ENCODE measurements around the gene ARMC7.
"Not testable (repeated sequence)": the region's sequence is repeated elsewhere in the genome, so short reads cannot be mapped to it uniquely, and the experiment has no call there.

Gene ARMC7

DNA sequence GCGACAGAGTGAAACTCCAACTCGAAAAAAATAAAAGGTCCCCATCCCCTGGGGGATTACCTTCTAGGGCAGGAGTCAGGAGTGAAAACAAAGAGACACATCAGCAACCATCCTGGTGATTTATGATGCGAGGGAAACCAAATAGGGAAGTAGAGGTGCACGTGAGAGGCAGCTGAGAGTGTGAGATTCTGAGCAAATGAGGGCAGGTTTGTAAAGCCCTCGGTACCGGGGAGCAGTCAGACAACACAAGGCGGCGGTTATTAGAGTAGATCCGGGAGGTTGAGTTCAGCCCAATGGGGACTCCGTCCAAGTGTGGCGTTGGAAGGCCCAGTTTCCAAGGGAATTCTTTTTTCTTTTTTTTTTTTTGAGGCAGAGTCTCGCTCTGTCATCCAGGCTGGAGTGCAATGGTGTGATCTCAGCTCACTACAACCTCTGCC is 7.4 kb upstream of the ARMC7 start:
- no peak for DNase-seq

DNA sequence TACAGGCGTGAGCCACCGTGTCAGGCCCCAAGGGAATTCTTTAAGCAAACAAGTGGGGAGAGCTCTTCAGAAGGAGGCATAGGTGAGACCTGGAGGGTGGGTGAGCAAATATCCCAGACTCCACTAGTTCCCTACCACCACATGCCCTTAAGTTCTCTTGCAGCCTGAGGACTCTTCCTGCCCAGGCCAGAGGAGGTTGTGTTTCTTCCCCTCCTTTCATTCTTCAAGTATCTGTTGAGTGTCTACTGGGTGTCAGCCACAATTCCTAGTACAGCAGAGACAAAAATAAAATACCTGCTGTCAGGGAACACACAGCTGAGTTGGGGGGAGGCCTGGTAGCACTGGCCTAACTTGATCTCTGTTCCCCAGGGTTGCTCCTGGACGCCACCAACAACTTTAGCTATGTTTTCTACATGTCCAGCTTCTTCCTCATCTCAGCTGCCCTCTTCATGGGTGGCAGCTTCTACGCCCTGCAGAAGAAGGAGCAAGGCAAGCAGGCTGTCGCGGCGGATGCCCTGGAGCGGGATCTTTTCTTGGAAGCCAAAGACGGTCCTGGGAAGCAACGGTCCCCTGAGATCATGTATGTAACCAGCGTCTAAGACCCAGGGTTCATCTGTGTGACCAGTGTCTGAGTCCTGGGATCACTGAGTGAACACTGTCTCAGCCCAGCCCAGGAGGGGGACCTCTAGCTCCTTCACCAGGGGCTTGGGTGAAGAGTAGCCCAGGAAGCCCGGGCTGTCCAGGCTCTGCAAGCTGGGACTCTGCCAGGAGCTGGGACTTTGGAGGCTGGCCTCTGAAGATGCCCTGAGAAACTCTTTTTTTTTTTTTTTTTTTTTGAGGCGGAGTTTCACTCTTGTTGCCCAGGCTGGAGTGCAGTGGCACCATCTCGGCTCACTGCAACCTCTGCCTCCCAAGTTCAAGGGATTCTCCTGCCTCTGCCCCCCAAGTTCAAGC is 5.9 kb upstream of the ARMC7 start:
- DNase-seq = no peak

DNA sequence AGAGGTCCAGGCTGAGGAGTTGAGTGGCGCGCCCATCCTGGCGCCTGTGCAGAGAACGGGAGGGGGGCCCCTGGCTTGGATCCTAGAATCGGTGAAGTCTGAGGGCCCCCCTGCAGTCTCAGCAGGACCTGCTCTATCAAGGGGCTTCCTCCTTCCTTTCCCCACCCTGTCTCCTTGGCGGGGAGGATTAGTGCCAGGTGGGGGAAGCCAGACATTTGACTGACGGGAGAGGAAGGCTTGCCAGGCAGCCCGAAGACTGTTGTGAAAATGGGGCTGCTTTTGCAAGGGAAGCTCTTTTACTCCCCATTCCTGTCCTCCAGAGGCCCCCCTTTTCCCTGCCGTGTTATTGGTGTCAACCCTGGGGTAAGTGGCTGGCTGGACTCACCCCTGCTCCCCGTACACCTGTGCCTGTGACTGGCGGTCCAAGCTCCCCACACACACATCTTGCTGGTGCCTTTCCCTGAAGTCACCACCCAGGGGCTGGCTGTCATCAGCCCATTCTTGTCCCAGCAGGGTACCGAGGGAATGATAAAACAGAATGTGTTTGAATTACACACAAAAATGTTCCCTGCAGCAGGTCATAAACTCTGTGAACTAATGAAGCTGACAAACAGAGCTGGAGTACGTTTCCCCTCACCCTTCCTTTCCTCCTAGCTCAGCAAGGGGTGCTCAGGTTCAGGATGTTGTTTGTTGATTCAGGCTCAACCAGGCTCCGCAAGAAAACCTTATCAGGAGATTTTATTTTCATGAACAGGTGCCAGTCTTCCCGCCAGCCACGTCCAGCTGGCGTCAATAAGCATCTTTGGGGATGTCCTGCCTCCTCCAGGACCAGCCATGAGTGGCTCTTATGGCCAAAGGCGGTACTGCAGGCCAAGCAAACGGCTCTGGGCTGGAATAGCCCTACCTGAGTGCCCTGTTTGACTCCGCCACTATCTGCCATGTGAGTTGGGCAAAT is 4.4 kb upstream of the ARMC7 start:
- DNase-seq = peak; percentile 92

DNA sequence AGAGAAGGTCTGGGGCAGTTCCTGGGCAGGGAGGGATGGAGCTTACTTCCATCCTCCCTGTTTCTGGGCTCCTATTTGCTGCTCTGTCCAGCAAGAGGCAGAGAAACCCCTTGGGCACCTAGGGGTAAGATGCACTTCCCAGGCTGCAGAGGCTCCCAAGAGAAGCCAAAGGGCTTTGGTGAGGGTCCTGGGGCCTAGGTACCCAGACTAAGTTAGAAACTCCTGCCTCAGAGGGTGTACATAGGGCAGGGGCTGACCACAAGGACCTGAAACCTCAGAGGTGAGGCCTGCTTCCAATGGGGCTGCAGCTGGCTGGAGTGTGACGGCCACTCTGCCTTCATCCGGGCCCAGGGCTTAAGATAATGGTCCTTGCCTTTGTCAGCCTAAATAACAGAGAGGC is 1.6 kb upstream of the ARMC7 start:
- DNase-seq = no peak

DNA sequence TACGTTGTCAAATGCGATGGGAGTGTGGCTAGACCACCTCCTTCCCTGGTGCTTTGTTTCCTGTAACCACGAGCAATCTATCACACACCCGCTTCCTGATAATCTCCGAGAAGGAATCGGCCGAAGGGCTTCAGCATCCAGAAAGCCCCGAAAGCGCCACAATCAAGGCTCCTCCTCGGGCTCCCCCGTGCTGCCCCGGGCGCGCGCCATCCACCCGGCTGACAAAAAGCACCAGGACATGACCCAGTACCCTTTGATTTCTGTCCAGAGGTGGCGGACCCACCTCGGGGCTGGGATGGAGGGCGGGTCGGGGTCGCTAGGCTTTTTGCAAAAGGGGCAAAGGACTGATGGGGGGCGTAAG is 743 bp upstream of the ARMC7 start:
- DNase-seq = no peak

DNA sequence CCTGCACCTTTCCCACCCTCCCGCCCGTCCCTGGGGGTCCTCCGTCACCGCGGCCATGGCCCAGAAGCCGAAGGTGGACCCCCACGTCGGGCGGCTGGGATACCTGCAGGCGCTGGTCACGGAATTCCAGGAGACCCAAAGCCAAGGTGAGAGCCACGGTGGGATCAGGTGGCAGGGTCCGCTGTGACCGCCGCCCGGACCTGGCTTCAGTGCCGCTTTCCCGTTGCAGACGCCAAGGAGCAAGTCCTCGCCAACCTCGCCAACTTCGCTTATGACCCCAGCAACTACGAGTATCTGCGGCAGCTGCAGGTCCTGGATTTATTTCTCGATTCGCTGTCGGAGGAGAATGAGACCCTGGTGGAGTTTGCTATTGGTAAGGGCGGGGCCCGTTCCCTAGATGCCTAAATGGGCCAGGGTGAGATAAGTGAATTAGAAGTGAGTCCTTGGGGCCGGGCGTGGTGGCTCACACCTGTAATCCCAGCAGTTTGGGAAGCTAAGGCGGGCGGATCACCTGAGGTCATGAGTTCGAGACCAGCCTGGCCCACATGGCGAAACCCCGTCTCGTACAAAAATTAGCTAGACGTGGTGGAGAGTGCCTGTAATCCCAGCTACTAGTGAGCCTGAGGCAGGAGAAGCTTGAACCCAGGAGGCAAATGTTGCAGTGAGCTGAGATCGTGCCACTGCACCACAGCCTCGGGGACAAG is 617 bp downstream of the ARMC7 start:
- peak; percentile 63 for DNase-seq

DNA sequence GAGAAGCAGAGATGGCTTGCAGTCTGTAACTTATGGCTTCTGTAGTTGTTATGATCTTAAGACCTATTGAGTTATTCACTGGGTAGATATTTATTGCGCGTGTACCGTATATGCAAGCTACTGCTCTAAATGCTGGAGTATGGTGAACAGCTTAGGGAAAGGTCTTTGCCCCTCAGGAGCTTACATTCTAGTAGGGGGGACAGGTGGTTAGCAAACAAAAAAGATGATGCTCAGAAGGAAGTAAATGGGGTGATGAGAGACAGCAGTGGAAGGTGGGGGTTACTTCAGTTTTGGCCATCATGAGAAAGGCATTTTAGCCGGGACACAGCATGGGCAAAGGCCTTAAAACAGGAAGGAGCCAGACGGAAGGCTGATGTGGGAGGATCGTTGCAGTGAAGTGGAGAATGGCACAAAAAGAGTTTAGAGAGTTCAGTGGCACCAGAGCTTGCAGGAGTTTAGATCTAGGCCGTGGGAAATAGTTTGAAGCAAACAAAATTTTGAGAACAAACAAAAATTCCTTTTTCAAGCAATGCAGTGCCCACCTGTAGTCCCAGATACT is 2.1 kb downstream of the ARMC7 start:
- DNase-seq = no peak

DNA sequence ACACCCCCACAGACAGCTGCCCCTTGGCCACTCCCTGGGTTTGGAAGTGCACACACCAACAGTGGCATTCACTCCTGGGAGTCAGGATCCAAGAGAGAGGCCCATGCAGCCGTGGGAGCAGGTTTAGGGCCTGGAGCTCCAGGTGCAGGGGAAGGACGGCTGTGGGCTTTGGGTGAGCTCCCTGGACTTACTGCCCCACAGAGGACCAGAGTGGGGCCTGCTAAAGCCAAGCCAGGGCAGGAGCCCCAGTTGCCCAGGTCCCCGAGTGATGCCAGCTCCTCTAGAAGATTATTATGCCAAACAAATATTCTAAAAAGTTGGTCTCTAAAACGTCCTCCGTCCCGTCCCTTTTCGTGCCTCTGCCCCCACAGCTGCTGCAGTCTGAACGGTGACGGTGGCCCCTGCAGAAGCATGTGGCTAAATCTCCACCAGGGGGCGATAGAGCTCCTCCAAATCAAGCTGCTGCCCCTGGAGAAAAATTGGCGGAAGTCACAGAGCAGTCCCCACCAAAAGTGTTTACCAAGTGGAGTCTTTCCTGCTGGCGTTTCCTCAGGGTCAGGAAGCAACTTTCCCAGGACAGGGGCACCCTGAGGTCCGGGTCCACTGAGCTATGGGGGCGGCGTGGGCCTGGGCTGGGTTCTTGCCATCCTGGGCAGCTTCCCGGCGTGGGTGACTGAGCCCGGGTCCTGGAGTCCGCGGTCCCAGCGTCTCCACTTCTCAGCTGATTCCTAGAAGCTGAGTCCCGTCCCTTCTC is 4.2 kb downstream of the ARMC7 start:
- peak; percentile 93 for DNase-seq

DNA sequence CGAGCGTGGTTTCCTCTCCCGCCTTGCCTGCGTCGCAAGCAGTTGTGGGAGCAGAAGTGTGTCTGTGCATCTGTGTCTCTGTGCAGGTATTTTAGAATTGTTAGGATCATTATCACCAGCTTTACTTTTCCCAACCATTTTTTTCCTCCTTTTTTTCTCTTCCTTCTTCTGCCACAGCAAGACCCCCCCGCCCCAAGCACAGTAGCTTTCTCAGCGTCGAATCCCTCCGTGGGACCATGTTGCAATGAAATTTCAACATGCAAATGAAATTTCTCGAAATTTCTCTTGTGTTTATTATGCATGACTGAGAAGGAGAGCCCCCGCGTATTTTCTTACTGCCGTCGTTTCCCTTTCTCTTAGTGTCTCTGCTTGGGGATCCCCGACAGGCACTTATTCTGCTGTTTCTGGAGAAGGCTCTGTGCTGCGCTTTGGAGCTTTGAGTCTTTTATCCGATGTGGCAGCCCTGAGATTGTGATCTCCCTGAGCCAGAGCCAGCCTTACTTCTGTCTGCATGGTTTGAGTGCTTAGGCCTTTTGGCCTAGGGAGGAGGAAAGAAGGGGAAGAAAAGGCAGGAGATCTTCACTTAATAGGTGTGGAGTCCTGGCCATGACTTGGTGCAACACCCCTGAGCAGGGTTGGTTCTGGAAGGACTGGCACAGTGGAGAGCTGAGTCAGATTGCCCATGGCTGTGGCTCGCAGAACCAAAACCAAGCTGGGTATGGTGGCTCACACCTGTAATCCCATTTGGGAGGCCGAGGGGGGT is 5.0 kb downstream of the ARMC7 start:
- DNase-seq = no peak

DNA sequence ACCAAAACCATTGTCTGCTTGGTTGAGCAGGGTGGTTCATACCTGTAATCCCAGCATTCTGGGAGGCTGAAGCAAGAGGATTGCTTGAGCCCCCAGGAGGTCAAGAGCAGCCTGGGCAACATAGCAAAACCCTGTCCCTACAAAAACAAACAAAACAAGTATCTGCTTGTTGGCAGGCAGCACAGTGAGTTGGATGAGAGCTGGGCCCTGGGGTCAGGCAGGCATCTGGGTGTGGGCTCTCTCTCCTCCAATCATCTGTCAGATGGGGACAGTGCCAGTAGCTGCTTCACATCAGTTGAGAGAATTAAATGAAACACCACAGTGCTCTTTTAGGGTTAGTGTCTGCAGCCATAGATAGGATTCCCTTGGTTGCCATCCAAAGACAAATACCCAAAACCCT is 5.8 kb downstream of the ARMC7 start:
- DNase-seq = no peak

DNA sequence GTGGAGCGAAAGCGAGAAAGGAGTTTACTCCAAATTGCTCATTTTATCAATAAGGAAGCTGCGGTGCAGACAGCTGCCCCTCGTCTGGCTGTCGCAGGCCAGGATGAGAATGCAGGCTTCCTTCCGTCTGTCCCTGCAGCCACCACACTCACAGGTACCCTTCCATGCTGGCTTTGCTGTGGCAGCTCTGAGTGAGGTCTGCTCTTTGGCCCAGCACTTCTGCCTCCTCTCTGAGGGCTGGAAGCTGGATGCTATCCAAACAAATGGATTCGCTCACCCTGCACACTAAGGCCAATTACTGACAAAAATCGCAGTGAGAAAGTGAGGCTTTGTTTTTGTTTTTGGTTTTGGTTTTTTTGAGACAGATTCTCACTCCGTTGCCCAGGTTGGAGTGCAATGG is 7.0 kb downstream of the ARMC7 start:
- DNase-seq = no peak

DNA sequence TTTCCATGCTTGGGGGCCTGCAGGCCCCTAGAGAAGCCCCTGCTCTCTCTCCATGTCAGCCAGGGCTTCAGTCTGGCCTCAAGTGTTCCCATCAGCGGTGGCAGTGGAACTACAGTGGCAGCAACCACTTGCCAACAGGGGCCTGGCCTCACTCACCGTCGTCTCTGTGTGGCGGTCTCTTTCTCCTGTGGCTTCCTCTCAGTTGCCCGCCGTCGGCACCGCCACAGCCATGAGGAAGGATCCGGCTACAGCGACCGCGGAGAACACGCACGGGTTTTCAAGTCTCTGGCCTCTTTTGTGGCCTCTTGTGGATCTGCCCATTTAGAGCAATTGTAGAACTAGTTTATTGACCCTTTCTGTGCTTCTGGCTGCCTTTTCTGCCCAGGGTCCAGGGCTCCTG is 8.5 kb downstream of the ARMC7 start:
- DNase-seq = no peak

DNA sequence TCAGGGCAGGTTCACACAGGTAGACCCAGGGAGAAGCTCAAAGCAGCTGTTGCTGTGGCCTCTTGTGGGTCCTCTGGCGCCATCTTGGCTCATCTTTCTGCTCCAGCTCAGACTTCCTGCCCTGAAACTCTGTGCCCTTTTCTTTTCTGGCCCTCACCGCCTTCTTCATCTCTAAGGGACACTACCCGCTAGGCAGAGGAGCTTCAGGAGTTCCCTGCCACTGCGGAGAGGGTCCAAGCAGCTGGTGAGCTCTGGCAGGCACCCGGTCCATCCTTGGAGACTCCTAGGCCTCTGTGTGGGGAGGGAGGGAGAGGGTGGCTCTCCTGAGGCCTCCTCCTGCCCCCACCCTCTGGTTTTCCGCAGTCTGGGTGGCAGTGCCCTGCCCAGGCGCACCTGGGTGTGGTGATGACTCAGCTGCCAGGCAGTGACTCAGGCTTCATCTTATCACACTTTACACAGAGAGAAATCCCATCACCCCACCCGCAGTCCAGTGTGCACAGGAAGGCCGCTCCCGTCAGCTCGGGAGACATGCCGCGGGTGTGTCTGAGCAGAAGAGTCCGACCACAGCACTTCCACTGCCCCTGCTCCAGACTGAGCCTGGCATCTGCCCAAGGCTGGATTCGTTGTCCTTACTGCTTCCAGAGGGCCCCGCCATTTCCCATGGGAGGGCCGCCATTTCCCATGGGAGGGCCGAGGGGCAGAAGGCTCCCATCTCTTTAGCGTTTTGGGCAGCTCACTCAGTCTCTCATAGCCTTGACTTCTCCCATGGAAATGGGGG is 14.5 kb downstream of the ARMC7 start:
- DNase-seq = no peak

DNA sequence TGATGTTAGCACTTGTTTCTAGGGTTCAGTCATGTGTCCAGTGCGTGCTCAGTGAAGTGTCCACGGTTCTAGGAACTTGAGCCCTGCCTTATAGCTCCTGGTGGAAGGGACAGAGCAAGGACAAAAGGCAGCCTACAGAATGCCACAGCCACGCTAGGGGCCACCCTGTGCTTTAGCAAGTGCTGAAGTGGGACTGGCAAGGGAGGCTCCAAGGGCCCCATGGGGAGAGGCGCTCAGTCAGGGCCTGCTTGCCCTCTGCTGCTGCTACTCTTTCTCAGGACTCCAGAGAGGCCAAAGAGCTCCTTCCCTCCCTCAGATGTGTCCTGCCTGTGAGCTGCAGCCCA is 15.0 kb downstream of the ARMC7 start:
- DNase-seq = no peak

DNA sequence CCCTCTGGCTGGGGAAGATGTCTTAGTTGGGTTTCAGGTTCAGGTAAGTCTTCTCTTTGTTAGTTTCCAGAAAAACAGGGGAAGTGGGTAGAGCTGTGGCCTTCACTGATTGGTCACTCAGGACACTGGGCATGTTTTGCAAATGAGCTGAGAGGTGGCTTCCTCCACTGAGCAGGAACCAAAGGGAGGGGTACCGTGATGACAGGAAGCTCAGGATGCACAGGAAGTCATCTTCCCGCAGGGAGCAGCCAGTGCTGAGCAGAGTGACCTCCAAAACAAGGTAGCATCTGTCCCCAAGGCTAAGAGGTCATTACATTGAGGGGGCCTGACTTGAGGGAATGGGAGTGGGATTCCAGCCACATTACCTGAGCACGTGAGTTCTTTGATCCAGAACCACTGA is 16.2 kb downstream of the ARMC7 start:
- no peak for DNase-seq

DNA sequence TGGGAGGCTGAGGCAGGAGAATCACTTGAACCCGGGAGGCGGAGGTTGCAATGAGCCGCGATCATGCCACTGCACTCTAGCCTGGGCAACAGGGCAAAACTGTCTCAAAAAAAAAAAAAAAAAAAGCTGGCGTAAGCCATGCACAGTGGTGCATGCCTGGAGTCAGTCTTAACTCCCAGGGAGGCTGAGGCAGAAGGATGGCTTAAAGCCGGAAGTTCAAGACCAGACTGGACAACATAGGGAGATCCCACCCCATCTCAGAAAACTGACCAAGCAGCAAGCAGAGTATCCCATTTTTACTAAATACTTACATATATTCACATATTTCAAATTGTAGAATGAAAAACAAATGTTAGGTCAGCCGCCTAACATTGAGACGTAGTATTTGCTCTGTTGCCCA is 17.2 kb downstream of the ARMC7 start:
- DNase-seq = no peak

DNA sequence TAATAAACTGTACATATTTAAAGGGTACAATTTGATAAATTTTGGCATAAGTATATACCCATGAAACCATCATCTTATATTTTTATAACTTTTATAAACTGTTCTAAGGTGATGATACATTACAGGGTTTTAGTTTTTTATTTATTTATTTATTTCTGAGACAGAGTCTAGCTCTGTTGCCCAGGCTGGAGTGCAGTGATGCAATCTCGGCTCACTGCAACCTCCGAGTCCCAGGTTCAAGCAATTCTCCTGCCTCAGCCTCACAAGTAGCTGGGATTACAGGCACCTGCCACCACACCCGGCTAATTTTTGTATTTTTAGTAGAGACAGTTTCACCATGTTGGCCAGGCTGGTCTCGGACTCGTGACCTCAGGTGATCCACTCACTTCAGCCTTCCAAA is 18.2 kb downstream of the ARMC7 start:
- not testable (repeated sequence) for DNase-seq

DNA sequence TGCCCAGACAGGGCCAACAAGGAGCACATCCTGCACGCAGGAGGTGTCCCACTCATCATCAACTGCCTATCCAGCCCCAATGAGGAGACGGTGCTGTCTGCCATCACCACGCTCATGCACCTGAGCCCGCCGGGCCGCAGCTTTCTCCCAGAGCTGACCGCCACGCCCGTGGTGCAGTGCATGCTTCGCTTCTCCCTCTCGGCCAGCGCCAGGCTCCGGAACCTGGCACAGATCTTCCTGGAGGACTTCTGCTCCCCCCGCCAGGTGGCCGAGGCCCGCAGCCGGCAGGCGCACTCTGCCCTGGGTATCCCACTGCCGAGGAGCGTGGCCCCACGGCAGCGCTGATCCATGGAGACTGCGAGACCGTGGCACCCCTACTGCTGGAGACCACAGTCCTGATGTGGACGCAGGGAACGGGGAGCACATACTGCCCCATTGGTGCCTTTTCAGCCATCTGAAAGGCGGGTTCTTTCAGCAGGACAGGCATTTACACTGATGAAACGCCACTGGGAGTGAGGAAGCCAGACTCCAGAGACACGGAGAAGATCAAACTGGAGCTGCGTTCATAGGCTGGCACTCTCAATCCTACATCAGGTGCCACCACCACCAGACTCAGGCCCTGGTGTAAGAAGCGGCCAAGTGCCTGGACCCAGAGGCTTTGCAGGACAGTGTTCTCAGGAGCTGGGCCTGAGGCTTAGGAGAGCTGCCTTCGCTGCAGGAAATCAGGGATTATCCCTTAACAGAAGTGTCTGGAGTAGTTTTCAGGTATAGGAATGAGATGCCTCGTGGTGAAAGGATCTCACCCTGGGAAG is 19.1 kb downstream of the ARMC7 start:
- peak; percentile 70 for DNase-seq

DNA sequence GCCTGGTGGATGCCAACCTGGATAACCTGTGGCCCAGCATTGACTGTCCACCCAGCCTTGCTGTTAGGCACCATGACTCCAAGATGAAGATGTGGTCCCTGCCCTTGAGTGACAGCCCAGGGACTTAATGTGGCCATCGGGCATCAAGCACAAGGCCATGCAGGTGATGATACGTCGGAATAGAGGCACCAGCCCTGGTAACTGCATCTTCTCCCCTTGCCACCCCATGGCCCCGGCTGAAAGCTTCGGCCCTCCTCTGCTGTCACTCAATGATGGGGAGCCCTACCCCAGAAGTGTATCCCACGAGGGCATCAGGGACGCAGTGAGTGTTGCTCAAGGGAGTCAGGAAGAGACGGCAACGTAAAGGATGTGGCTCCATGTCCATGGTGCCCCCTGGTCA is 19.8 kb downstream of the ARMC7 start:
- no peak for DNase-seq

All from NCI-H82 (cell line).